HG02798 (cell line): ENCODE measurements around the gene CACNA1F.

Experiments
- ATAC-seq: cut with Tn5 transposase; IDR thresholded peaks from one replicate; pipeline ENCODE4 v1.9.1; 2021; ENCODE audit warnings: mild to moderate bottlenecking; ENCODE audit not compliant: unreplicated experiment, poor library complexity

The CACNA1F gene

GRCh38 chrX:49257846-49258748, 25.0 kb upstream of the CACNA1F start:
- no peak for ATAC-seq

- no peak for ATAC-seq
Measured at GRCh38 chrX:49257074-49257790, 24.1 kb upstream of the CACNA1F start.

- ATAC-seq = no peak
Measured at GRCh38 chrX:49256268-49256995, 23.3 kb upstream of the CACNA1F start.

GRCh38 chrX:49254639-49255038, 21.5 kb upstream of the CACNA1F start:
- ATAC-seq = no peak

- no peak for ATAC-seq
Measured at GRCh38 chrX:49251325-49251724, 18.2 kb upstream of the CACNA1F start.

- ATAC-seq = no peak
Measured at GRCh38 chrX:49250578-49250977, 17.4 kb upstream of the CACNA1F start.

GRCh38 chrX:49250066-49250465, 16.9 kb upstream of the CACNA1F start:
- ATAC-seq = no peak

GRCh38 chrX:49249616-49250015, 16.5 kb upstream of the CACNA1F start:
- ATAC-seq = no peak

- ATAC-seq = no peak
Measured at GRCh38 chrX:49249071-49249470, 15.9 kb upstream of the CACNA1F start.

GRCh38 chrX:49247916-49248811, 15.0 kb upstream of the CACNA1F start:
- ATAC-seq = no peak

GRCh38 chrX:49247346-49247745, 14.2 kb upstream of the CACNA1F start:
- no peak for ATAC-seq

- no peak for ATAC-seq
Measured at GRCh38 chrX:49246541-49246940, 13.4 kb upstream of the CACNA1F start.

- ATAC-seq = no peak
Measured at GRCh38 chrX:49244207-49244606, 11.1 kb upstream of the CACNA1F start.

- no peak for ATAC-seq
Measured at GRCh38 chrX:49243166-49243565, 10.0 kb upstream of the CACNA1F start.

- no peak for ATAC-seq
Measured at GRCh38 chrX:49242545-49243066, 9.5 kb upstream of the CACNA1F start.

- no peak for ATAC-seq
Measured at GRCh38 chrX:49238735-49239134, 5.6 kb upstream of the CACNA1F start.

GRCh38 chrX:49237060-49237459, 3.9 kb upstream of the CACNA1F start:
- ATAC-seq = no peak

- no peak for ATAC-seq
Measured at GRCh38 chrX:49233887-49234555, 881 bp upstream of the CACNA1F start.

GRCh38 chrX:49232525-49232924, 615 bp downstream of the CACNA1F start:
- no peak for ATAC-seq
